Heart left ventricle (tissue), 16 donors: Measurements from ENCODE around the gene RCHY1. TPM values are rescaled to one million over a fixed set of nuclear protein-coding genes. Genes with fewer than 3 reads are reported as not detected.

Experiments
- ATAC-seq, 4 donors: fragments of 200-7000 bp; cut with Tn5 transposase; one replicate each; pipeline ENCODE4 v1.9.1; 2020 to 2022; ENCODE audit warnings: moderate library complexity in 4 of 4, mild to moderate bottlenecking in 3 of 4, moderate number of reproducible peaks in 1 of 4
- DNase-seq, 5 donors: peaks; one replicate each; pipeline ENCODE4 v3.0.0-alpha.2; 2020
- H3K27ac ChIP-seq, 12 donors: fragments of 200-600 bp; sonication (generic) in 4 of 12; one replicate each; pipeline versions ENCODE4 v1.5.0 to v1.8.0; 2016 to 2022; ENCODE audit warnings: mild to moderate bottlenecking in 2 of 12
- H3K27me3 ChIP-seq, 9 donors: fragments of 200-600 bp; sonication (generic) in 2 of 9; one replicate each; pipeline versions ENCODE4 v1.5.1 to v1.8.0; 2016 to 2022; ENCODE audit warnings: mild to moderate bottlenecking in 3 of 9
- H3K36me3 ChIP-seq, 9 donors: fragments of 200-600 bp; sonication (generic) in 2 of 9; one replicate each; pipeline versions ENCODE4 v1.5.0 to v1.8.0; 2018 to 2022; ENCODE audit warnings: mild to moderate bottlenecking in 2 of 9
- H3K4me1 ChIP-seq, 12 donors: fragments of 200-600 bp; sonication (generic) in 4 of 12; one replicate each; pipeline versions ENCODE4 v1.5.0 to v1.8.0; 2016 to 2022; ENCODE audit warnings: mild to moderate bottlenecking in 3 of 12
- H3K4me3 ChIP-seq, 12 donors: fragments of 200-600 bp; sonication (generic) in 4 of 12; one replicate each; pipeline versions ENCODE4 v1.5.0 to v1.8.0; 2017 to 2022; ENCODE audit warnings: mild to moderate bottlenecking in 9 of 12, moderate library complexity in 4 of 12
- H3K9me3 ChIP-seq, 12 donors: fragments of 200-600 bp; sonication (generic) in 4 of 12; one replicate each; pipeline versions ENCODE4 v1.5.0 to v1.8.0; 2016 to 2022; ENCODE audit warnings: mild to moderate bottlenecking in 1 of 12
- POLR2A ChIP-seq, 2 donors: fragments of 450-650 bp; IDR thresholded peaks; one replicate each; pipeline ENCODE4 v1.6.1; 2017; ENCODE audit warnings: antibody characterized with exemption in 2 of 2, mild to moderate bottlenecking in 2 of 2, moderate library complexity in 2 of 2
- WGBS, 4 donors: extraction: QIAGEN DNeasy Blood & Tissue Kit in 2 of 4; methylation state at CpG; one replicate each; pipeline versions ENCODE4 v1.1.5 to v1.1.7; 2013 to 2018; 5-methylcytosine and 5-hydroxymethylcytosine counted together
- intact Hi-C, 10 donors: fragments of 100-400 bp; cut with DNase I; formaldehyde crosslinking; loops; one replicate each; pipeline versions ENCODE4 v1.11.1 to v1.14.2; 2022
- polyA plus RNA-seq, 2 donors: library from polyadenylated mRNA; stranded (reverse); fragments of 200-250 nt; gene quantifications; one replicate each; pipeline ENCODE4 v1.2.3, GENCODE V29; 2013
- total RNA-seq, 9 donors: library from RNA; depleted of rRNA in 2 of 9; stranded (reverse); fragments of >200 nt in 2 of 9; fragmentation: NEBNext Ultra II Directional in 3 of 9; extraction: Animal tissue kit (Norgen Biotek cat#: 25700) in 3 of 9; gene quantifications; one replicate each; pipeline versions ENCODE4 v1.1.0 to v1.2.4, GENCODE V29; 2016 to 2023
- TF ChIP-seq, protein P1 (sequence below), 12 donors: fragments of 200-600 bp; sonication (generic) in 4 of 12; IDR thresholded peaks; one replicate each; pipeline versions ENCODE4 v1.5.0 to v1.8.0; 2018 to 2022; ENCODE audit warnings: antibody characterized with exemption in 12 of 12, mild to moderate bottlenecking in 5 of 12
- donor health status: ischemic (EF 13 %, LVEDD 7.1; RV severe dilation, severe dysfunction).
- donor health status: healthy with polysubstance abuse.
- donor health status: DM: no; HTN: yes; CAD: no.
- donor health status: DM: no; HTN: no; CAD: no.
- donor health status: ischemic (EF 25% LVEDD 6.9; RV normal size, moderate dysfunction).
- donor health status: ischemic (EF 25% LVEDD 5.7; RV mildly dilated, moderate dysfunction).
- donor health status: healthy.
- donor health status: DM: yes; HTN: yes; CAD: no.
- donor health status: ischemic (EF 35%, LVEDD 5.7; RV mildly dilated, moderate dysfunction).
- donor health status: nonischemic (EF 11% LVEDD 7.7; RV severe dilation, severe dysfunction).
- donor health status: DM: yes; HTN: yes; CAD: no.
- donor health status: PGD.
- donor health status: ischemic (EF 29% LVEDD 5.4; RV normal size, mild dysfunction).
- donor health status: nonischemic (EF 23%, LVEDD 6.1; RV moderate dilation, normal function).

Gene RCHY1
- total and polyA plus RNA-seq, 11 donors = 17.7 to 54.1 (median 38.4) TPM

DNA sequence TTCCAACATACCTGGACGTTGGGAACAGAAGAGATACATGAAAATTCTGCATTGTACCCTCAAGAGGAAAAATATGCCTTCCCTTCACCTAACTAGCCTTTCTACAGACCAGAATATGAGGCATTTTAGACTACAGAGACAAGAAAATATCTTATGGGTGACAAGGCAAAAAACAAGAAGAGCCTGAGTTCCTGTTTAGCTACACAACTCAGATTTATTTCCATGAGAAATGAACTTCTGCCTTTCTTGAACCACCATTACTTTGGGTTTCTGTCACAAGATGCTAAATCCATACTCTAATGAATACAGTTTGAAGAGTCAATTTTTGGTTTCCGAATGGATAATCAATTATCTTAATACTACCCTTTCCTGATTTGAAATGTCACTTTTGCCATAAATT lies 18.7 kb downstream of the RCHY1 start:
- Histone ChIP-seq H3K36me3 (peaks cover 0 to 80% (median 47%) of the 10 kb centered on the region in 9 donors), H3K9me3 (peaks cover 0 to 14% (median 0%) of the 10 kb centered on the region in 12 donors), H3K4me1 (peaks cover 0 to 23% (median 2%) of the 10 kb centered on the region in 12 donors), H3K27me3 (no peaks in the 10 kb centered on the region), H3K27ac (peak overlapping the region in 1 of 12 donors; percentile 63), H3K4me3 (no peak overlapping the region)
- 85 to 90% (median 88%) methylated on average over 2 of the region's 2 CpGs for WGBS, 4 donors
- ATAC-seq (no peak), DNase-seq (no peak)
- TF ChIP-seq, protein P1, sequence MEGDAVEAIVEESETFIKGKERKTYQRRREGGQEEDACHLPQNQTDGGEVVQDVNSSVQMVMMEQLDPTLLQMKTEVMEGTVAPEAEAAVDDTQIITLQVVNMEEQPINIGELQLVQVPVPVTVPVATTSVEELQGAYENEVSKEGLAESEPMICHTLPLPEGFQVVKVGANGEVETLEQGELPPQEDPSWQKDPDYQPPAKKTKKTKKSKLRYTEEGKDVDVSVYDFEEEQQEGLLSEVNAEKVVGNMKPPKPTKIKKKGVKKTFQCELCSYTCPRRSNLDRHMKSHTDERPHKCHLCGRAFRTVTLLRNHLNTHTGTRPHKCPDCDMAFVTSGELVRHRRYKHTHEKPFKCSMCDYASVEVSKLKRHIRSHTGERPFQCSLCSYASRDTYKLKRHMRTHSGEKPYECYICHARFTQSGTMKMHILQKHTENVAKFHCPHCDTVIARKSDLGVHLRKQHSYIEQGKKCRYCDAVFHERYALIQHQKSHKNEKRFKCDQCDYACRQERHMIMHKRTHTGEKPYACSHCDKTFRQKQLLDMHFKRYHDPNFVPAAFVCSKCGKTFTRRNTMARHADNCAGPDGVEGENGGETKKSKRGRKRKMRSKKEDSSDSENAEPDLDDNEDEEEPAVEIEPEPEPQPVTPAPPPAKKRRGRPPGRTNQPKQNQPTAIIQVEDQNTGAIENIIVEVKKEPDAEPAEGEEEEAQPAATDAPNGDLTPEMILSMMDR (IDR thresholded peaks at IDR 0.05) = no peak
- TF ChIP-seq POLR2A (IDR thresholded peaks at IDR 0.05) = no peak
- intact Hi-C loops = no loop called here

DNA sequence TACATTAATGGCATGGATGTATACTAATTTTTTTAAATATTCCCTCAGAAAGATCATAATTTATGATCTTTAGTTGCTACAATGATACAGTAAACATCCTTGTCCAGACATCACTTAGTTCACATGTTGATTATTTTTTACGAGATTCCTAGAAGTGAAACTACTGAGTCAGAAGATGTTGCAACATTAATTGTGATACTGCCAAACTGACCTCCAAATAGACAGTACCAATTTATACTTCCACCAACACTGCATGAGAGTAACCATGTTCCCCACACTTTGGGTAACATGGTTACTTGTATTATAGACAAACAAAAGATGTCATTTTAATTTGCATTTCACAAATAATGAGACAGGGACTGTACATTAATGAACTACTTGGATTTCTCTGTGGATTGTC lies 19.6 kb downstream of the RCHY1 start:
- Histone ChIP-seq H3K4me3 (no peak overlapping the region), H3K4me1 (peaks cover 0 to 23% (median 2%) of the 10 kb centered on the region in 12 donors), H3K27me3 (no peaks in the 10 kb centered on the region), H3K27ac (peak overlapping the region in 1 of 12 donors; percentile 63), H3K36me3 (peaks cover 0 to 80% (median 51%) of the 10 kb centered on the region in 9 donors), H3K9me3 (peaks cover 0 to 14% (median 0%) of the 10 kb centered on the region in 12 donors)
- TF ChIP-seq POLR2A (IDR thresholded peaks at IDR 0.05) = no peak
- TF ChIP-seq, protein P1 (IDR thresholded peaks at IDR 0.05) = no peak
- intact Hi-C loops = no loop called here
- ATAC-seq = peak in 3 of 4 donors; percentile 42 to 81 (median 80)
- DNase-seq = no peak
- WGBS, 4 donors = 26 to 39% (median 37%) methylated on average over 1 of the region's 1 CpG

DNA sequence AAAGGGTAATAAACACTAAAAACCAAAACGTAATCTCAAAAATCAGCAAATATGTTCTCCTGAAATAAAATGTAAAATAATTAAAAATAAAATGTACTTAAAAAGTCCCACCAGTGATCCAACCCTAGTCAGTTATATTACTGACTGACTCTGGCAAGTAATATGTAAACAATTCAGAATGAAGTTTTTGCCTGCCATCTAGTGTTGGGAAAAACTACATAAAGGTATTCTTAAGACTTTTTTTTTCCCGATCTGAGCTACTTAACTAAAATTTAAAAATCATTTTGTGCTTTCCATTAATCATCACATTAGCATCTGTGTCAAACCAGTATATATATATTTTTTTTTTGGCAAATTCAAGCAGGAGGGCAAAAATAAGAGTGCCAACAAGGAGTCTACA lies 24.0 kb downstream of the RCHY1 start:
- WGBS, 4 donors = 72 to 75% (median 74%) methylated on average over 2 of the region's 2 CpGs
- Histone ChIP-seq H3K36me3 (peaks cover 0 to 92% (median 78%) of the 10 kb centered on the region in 9 donors), H3K4me1 (peaks cover 0 to 13% (median 1%) of the 10 kb centered on the region in 12 donors), H3K4me3 (no peak overlapping the region), H3K27ac (no peak overlapping the region), H3K9me3 (no peaks in the 10 kb centered on the region), H3K27me3 (no peaks in the 10 kb centered on the region)
- DNase-seq (no peak), ATAC-seq (no peak)
- intact Hi-C loops = no loop called here
- TF ChIP-seq, protein P1 (IDR thresholded peaks at IDR 0.05) = peak in 6 of 12 donors; percentile 6 to 39 (median 30)
- no peak for TF ChIP-seq POLR2A (IDR thresholded peaks at IDR 0.05)

DNA sequence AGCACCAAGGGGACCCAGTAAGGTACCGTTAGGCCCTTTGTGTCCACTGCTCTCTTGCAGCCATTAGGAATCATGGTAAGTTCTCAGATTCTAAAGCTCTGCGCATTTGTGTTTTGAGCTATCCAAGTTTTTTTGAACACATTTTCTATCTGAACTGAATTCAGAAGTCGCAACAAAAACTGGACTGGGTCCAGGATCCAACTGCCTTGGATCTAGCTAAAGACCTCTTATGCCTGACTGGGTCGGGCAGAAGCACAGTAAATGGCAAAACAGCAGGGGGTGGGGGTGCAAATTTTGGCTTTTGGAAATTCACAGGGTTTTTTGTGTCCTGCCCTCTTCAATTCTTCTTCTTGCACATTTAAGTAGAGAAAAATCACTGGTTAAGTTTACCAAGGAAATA lies 30.0 kb downstream of the RCHY1 start:
- no peaks in the 10 kb centered on the region for H3K27me3 ChIP-seq
- H3K4me3 ChIP-seq = no peak overlapping the region
- 57 to 87% (median 78%) methylated on average over 4 of the region's 4 CpGs for WGBS, 4 donors
- TF ChIP-seq, protein P1 (IDR thresholded peaks at IDR 0.05) = no peak
- no peak for TF ChIP-seq POLR2A (IDR thresholded peaks at IDR 0.05)
- no peak for DNase-seq
- H3K27ac ChIP-seq = no peak overlapping the region
- peaks cover 0 to 96% (median 85%) of the 10 kb centered on the region in 9 donors for H3K36me3 ChIP-seq
- intact Hi-C loops = loop anchor here in 6 of 10 donors (10.0 kb wide), 2 partner anchors 549 to 609 kb away; partner anchors contain the start of gene PARM1 (in 2 of the 6)
- ATAC-seq = no peak
- H3K9me3 ChIP-seq = no peaks in the 10 kb centered on the region
- H3K4me1 ChIP-seq = peaks cover 0 to 7% (median 0%) of the 10 kb centered on the region in 12 donors
